ENCODE measurements around the gene SAE1. TPM values are rescaled to one million over a fixed set of nuclear protein-coding genes. Genes with fewer than 3 reads are reported as not detected.
"Not testable (repeated sequence)": the region's sequence is repeated elsewhere in the genome, so short reads cannot be mapped to it uniquely, and the experiment has no call there.

The SAE1 gene
- total RNA-seq, 1 donor from 2014 or later = 96.8 TPM

DNA sequence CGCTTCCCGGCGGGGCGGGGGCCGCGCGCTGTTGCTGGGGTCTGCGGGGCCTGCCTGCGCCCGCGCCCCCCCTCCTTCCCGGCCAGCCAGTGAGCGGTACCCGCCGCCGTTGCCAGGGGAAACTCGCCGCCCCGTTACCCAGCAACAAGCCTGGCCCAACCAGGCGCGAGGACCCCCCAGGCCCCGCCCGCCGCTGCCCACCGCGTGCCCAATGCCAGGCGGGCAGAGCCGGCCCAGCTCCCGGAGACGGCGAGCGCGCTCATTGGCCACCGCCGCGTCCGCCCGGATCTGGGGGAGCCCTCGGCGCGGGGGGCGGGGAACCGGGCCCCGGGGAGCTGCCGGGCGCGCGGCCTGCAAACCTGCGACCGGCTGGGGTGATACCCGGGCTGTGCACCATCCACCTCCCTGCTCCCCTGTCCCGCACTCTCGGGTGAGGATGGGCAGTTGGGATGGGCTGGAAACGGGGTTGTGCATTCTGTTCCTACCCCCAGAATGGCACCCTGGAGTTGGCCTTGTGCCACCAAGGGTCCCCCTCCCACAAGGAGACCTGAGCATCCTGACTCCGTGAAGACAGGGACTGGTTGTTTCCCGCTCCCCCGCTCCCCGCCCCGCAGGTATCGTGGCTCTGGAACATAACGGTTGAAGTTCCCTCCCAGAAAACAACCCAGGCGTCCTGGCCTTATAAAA lies 109.1 kb downstream of the SAE1 start:
- DNase-seq (ENCODE audit: low read depth in 2 of 2) = peak; percentile 54 to 71

DNA sequence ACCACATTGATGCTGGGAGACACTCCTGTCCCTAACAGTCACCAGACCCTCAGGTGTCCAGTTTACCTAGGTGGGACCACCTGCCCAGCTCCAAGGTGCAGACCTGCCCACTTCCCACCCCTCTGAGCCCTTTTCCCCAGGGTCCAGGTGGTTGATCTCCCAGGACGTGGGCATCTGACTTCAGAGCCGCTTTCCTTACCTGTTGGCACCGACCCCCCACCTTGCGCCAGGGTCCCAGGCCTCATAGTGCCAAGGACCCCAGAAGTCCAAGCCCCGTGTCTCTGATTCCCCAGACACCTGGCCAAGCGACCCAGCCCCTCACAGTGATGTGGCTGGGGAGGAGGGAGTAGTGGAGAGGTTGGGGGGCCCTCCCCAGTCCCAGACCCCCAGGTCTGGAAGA lies 109.9 kb downstream of the SAE1 start:
- DNase-seq (ENCODE audit: low read depth in 2 of 2) = no peak

DNA sequence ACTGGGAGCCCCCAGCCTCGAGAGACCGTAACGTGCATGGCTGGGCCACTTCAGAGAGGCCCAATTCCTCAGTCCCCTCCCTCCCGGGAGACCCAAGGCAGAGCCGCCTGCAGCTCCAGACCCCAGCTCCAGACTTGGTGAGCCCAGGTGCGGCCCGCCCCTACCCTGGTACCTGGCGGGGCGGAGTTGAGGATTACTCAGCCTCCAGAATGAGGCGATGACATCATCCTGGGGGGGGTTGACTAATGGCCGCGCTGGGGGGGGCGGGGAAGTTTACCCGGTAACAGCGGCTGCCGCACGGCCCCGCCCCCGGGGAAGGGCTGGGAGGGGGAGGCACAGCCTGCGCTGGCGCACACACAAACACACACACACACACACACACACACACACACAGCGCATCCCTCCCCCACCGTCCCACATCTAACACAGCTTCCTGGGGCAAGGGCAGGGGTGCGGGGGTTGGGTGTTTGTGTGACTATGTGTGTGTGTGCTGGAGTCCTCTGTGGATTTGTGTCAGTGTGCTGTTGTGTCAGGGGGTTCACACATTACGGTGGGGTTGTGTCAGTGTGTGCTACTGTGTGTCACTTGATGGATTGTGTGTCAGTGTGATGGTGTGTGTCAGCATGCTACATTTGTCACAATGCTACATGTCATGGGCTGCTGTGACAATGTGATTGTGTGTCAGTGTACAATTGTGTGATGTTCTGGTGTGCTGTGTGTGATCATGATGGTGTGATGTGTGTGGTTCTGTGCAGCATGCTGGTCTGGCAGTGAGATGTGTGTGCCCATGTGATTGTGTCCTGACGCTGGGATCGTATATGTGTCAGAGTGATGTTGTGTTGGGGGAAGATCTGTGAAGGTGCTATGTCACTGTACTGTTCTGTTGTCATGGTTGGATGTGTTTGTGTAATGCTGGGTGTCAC lies 110.6 kb downstream of the SAE1 start:
- DNase-seq (ENCODE audit: low read depth in 2 of 2) = peak; percentile 86 to 89

DNA sequence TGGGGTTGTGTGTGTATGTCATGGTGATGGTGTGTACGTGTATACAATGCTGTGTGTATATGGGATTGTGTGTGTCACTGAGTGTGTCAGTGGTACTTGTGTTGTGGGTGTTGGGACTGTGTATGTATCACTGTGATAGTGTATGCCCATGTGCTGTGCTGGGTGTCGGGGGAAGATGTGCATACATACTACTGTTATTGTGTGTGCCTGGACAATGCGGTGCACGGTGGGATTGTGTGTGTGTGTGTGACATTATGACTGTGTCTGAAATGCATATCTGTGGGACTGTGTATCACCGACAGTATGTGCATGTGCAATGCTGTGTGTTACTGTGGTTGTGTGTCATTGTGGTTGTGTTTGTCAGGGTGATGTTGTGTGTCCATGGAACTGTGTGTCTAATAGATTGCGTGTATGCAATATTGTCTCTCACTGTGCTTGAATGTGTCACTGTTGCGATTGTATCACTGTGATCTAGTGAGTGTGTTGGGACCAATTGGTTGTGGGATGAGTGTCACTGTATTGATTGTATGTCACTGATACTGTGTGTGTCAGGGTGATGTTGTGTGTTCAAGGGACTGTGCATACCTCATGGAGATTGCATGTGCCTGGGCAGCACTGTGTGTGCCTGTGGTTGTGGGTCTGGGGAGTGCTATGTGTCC lies 111.4 kb downstream of the SAE1 start:
- no peak for DNase-seq (ENCODE audit: low read depth in 2 of 2)

DNA sequence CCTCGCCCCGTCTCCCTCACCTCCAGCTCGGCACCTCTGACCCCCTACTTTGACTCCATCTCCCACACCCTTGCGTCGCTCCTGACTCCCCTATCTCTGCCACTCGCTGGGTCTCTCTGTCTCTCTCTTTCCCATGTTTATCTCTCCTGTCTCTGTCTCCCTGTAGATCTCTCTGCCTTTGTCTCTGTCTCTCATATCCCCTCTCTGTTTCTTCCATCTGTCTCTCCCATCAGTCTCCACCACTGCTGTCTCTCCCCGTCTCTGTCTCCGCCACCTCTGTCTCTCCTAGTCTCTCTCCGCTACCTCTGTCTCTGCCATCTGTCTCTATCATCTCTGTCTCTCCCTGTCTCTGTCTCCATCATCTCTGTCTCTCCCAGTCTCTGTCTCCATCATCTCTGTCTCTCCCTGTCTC lies 112.7 kb downstream of the SAE1 start:
- DNase-seq (ENCODE audit: low read depth in 2 of 2) = no peak

DNA sequence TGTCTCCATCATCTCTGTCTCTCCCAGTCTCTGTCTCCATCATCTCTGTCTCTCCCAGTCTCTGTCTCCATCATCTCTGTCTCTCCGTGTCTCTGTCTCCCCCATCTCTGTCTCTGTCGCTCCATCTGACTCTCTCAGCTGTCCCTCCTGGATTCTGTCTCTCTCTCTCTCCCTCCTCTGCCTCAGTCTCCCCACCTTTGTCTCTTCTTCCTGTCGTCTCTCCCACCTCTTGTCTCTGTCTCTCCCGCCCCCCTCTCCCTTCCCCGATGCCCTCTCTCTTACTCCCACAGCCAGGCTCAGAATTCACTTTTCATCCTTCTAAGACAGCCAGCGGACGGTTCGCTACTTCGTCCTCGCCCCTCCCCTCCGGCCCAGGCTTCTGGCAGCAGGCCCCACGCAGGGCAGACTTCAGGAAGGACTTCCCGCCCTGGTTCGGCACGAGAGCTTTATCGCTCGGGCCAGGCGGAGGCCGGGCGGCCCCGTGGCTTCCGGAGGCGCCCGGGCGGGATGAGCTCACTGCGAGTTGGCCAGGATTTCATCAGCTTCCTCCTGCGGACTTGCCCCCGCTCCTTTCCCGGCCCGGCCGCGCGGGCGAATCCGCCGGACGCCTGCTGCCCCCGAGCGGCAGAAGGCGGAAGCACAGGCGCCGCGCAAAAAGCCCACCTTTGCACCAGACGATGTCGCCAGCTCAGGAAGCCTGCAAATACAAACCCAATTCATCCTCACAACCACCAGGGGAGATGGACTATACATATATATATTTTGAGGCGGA lies 113.3 kb downstream of the SAE1 start:
- DNase-seq (ENCODE audit: low read depth in 2 of 2) = peak; percentile 99

DNA sequence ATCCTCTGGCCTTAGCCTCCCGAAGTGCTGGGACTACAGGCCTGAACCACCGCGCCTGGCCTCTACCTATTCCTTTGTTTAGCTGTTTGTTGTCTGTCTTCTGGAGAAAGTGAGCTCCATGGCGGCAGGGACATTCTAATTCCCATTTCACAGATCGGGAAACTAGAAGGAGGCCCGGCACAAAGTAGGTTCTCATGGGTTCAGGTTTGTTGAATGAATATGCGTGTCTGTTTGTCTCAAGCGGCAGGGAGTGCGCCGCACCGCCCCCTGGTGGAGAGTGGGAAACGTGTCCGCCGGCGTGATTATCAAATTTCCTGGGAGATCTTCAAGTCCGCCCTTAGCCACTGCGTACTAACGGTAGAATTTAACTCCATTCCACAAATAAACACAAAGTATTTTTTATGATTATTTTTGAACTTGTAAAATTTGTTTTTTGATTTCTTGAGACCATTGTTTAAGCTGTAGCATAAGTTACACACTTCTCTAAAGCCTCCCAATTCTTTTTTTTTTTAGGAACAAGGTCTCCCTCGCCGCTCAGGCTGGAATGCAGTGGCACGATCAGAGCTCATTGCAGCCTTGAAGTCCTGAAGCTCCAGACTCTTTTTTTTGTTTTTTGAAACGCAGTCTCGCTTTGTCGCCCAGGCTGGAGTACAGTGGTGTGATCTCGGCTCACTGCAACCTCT lies 116.8 kb downstream of the SAE1 start:
- DNase-seq (ENCODE audit: low read depth in 2 of 2) = peak; percentile 74 to 80

DNA sequence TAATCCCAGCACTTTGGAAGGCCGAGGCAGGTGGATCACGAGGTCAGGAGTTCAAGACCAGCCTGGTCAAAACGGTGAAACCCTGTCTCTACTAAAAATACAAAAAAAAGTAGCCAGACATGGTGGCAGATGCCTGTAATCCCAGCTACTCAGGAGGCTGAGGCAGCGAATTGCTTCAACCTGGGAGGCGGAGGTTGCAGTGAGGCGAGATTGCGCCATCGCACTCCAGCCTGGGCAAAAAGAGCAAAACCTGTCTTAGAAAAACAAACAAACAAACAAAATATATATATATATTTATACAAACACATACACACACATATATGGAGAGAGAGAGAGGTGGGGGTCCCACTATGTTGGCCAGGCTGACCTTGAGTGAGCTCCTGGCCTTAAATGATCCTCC lies 122.4 kb downstream of the SAE1 start:
- not testable (repeated sequence) for DNase-seq (ENCODE audit: low read depth in 2 of 2)

DNA sequence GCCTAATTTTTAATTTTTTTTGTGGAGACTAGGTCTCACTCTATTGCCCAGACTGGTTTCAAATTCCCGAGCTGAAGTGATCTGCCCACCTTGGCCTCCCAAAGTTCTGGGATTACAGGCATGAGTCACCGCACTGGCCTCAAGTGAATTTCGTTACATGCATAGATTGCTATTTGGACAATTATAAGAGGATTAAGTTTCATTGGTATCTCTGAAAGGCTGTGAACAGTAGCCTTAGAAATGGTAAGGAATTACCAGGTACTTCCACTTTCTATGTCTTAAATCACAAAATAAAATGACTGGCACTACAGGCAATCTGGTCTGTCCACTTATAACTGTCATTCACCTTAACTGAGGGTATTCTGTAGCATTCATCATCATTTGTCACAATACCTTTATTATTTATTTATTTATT lies 122.8 kb downstream of the SAE1 start:
- no peak for DNase-seq (ENCODE audit: low read depth in 2 of 2)

DNA sequence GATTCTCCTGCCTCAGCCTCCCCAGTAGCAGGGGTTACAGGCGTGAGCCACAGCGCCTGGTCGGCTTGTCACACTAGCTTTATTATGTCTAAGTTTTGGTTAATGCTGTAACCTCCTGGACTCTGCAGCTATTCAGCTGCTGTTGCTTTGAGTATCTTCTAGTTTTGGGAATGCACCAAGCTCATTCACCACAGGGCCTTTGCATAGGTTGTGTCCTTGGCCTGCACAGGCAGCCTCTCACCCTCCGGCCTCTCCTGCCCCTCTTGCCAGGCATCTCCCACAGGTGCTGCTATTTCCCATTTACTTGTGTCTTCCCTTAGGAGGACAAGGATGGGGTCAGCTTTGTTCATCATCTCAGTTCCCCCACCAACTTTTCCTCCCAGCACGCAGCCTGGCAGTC lies 123.3 kb downstream of the SAE1 start:
- DNase-seq (ENCODE audit: low read depth in 2 of 2) = no peak

DNA sequence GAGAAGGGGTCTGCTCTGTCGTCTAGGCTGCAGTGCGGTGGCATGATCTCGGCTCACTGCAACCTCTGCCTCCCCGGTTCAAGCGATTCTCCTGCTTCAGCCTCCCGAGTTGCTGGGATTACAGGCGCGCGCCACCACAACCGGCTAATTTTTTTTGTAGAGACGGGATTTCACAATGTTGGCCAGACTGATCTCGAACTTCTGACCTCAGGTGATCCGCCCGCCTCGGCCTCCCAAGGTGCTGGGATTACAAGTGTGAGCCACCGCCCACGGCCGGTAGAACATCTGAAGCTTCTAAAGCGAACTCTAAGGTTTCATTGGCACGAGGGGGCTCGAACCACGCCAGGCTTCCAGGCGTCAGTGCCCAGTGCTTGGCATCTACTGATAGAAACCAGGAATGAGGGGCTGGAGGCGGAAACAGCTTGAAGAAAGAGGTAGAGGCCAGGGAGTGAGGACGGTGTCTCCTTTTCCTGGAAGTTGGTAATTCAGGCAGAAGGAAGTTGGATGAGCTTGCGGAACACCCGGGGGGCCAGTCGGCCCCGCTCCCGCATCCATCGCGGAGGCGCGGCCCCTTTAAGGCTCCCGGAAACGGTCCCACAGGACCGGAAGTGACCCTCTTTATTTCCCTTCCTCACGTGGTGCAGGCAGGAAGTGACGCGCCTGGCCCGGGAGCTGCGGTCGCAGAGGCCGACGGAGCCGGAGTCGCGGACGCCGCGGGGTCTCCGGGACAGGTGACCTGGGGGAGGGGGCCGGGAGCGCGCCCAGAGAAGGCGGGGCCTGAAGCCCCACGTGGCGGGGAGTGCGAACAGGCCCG lies 125.5 kb downstream of the SAE1 start, which contains the start of gene CCDC9:
Gene CCDC9 (plus strand): TSS at position 647 of the 814 bp plus-strand sequence. CDS start 1,876 bp downstream, outside the sequence.
- peak; percentile 95 to 99 for DNase-seq (ENCODE audit: low read depth in 2 of 2)

DNA sequence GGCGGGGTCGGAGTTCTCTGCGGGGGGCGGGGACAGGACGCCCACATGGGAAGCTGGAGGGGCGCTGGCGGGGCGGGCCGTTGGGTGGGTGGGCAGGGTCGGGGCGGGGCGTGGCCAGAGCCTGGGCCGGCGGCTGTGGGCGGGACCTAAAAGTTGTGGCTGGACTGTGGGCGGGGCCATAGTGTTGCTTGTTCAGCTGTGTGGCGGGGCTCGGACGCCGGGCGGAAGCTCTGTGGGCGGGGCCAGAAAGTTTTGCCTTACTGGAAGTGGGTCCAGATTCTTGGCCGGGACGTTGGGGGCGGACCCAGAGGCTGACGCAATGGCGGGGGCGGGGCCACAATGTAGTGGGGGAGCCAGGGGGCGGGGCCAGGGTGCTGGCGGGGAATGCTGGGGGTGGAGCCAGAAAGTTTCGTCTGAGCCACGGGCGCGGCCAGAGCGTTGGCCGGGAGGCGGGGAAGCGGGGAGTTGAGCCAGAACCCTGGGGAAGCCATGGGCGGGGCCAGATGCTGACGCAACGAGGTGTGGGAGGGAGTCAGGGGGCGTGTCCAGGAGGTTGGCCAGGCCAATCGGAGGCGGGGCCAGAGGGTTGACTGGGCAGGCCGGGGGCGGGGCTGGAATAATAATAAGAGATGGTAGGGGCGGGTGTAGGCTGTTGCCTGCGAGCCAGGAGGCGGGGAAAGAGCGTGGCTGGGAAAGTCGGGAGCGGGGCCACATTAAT lies 126.2 kb downstream of the SAE1 start:
- DNase-seq (ENCODE audit: low read depth in 2 of 2) = peak; percentile 99

DNA sequence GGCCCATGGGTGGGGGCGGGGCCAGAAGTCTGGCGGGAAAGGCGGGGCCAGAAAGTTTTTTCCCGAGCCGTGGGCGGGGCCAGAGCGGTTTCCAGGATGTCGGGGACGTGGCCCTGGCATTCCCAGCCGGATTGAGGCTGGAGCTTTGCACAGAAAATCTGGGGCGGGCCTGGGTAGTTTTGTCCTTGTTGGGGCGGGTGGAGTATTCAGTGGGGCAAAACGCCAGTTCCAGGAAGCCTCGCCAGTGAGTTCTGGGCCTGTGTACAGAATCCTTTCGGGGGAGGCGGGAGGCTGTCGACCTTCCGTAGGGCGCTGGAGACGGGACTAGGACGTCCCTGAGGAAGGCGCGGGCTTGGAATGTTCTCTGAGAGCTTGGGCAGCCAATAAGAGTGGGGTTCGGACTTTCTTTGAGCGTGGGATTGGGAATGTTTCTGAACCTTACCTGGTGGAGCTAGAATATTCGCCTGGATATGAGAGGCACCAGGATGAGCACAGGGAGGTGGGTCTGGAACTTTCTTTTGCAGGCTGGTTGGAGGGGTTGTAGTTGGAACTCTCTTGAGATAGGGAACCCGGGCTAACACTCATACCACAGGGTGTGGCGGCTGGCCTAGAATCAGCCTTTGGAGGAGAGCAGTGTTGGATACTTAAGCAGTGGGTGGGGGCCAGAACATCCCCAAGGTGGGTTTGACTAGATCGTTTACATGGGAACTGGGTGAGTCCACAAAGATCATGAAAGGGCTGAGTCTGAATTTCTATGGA lies 127.0 kb downstream of the SAE1 start:
- no peak for DNase-seq (ENCODE audit: low read depth in 2 of 2)

DNA sequence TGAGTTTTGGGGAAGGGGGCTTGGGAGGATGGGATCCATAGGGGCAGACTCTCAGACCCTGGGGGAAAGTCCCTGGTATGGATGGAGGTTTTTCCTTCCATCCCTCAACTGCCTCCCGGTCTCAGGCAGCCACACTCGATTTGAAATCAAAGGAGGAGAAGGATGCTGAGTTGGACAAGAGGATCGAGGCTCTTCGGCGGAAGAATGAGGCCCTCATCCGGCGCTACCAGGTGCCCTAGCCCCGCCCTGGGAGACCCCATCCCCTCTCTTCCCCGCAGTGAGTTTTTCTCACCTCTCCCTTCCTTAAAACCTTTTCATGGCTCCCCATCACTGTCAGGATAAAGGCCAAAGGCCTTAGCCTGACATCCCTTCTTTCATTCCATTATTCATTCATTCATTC lies 127.8 kb downstream of the SAE1 start:
- DNase-seq (ENCODE audit: low read depth in 2 of 2) = no peak

DNA sequence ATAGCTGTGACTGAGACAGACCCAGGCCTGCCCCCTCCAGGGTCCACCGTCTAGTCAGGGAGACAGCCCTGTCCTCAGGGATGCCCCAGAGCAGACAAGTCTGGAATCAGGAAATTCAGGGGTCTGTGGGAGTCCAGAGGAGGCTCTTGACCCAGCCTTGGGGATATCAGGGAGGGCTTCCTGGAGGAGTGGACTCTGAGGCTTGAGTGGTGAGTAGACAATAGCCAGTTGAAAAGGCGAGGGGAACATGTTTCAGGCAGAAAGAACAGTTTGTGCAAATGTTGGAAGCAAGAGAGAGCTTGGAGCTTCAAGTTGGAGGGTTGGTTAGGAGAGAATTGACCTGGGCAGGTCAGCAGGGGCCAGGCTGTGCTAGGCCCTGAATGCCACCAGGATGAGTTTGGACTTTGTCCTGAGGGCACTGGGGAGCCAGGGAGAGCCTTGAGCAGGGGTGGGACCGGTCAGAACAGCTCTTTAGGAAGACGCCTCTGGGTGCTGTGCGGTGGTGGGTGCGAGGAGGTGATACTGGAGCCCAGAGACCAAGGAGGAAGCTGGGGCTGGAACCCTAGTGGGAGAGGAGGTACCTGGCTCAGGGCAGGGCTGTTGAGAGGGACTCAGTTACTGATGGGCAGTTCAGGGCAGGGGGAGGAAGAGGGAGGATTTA lies 128.4 kb downstream of the SAE1 start:
- DNase-seq (ENCODE audit: low read depth in 2 of 2) = no peak
